ENCODE measurements around the gene CAMK1.

Gene CAMK1

GRCh38 chr3:9769426-9770275 lies at the start of gene CAMK1:
CAMK1 (minus strand) TSS chr3:9769947; CDS start chr3:9767749, 2,198 bp downstream.
- DNase-seq (ENCODE audit: low read depth) = no peak

DNA sequence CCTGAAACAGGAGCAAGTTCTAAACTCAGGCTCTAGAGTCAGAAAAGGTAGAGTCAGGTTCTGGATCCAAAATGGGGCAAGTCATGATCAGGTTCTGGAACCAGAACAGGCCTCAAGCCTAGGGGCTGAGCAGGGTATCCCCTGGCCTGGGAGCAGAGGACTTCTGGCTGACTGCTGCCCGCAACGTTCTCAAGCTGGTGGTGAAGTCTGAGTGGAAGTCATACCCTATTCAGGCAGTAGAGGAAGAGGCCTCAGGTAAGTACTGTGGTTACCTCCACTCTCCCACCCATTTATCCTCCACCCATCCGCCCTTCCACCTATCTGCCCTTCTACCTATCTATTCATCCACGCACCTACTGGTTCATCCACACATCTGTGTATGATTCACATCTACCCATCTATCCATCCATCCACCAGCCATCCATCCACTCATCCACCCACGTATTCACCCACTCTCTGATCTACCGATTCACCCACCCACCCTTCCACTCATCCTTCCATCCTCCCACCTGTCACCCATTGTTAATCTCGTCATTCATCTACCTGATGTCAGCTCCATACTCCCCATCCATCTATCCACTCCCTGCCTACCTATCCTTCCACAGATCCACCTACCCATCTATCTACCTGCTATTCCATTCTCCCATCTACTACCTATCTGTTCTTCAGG lies 49.1 kb upstream of the CAMK1 start:
- no peak for DNase-seq (ENCODE audit: low read depth)

GRCh38 chr3:9817436-9817835 lies 47.7 kb upstream of the CAMK1 start:
- DNase-seq (ENCODE audit: low read depth) = no peak

GRCh38 chr3:9815986-9816385 lies 46.2 kb upstream of the CAMK1 start:
- DNase-seq (ENCODE audit: low read depth) = no peak

DNA sequence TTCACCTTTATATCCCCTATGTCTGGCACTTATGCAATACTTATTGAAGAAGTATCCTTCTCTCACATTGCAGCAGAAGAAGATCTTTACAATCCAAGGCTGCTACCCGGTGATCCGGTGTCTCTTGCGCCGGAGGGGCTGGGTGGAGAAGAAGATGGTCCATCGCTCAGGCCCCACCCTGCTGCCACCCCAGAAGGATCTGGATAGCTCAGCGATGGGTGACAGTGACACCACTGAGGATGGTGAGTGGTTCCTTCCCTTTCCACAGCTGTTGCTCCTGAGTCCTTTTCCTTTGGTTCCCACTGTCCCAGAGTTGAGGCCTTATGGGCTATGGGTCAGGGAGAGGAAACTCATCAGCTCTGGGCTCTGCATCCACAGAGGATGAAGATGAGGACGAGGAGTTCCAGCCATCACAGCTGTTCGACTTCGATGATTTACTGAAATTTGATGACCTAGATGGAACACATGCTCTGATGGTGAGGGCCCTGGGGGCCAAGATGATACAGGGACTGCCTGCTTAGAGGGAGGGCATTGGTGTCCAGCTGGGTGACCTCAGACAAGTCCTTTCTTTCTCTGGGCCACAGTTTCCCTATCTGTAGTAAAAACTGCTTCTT lies 43.2 kb upstream of the CAMK1 start:
- DNase-seq (ENCODE audit: low read depth) = no peak

DNA sequence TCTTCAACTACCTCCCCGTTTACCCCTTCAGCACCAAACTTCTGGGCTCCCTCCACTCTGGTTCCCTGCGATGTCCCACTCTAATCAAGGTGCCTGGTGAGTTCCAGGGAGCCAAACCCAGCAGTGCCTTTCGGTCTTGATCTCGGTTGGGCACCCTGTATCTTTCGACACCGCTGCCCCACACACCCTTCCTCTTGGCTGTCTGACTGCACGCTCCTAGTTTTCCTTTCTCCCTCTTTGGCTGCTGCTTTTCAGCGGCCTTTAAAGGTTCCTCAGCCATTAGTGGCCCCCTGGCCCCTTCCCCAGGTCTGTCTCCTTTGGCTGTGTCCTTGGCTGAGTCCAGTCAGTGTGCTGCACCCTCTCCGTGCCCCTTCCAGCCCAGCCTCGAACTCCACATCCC lies 41.1 kb upstream of the CAMK1 start:
- no peak for DNase-seq (ENCODE audit: low read depth)

DNA sequence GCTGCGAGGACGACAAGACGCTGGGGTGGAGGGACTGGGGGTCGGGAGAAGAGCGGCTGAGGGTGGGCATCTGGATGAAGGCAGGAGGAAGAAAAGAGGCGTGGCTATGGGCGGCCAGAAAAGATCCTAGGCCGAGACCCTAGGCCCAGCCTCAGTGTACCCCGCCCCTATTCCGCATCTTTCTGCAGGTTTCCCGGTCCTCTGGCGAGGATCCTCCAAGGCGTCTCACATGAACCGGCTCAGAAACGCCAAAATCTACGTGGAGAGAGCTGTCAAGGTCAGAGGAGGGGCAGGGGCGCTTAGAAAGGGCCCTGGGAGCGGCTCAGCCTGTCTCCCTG lies 40.7 kb upstream of the CAMK1 start:
- no peak for DNase-seq (ENCODE audit: low read depth)

GRCh38 chr3:9809615-9810432 lies 40.1 kb upstream of the CAMK1 start, which contains the start of gene TTLL3:
TTLL3 (plus strand) TSS chr3:9810262; CDS start chr3:9810662, 400 bp downstream.
- peak; percentile 13 for DNase-seq (ENCODE audit: low read depth)

DNA sequence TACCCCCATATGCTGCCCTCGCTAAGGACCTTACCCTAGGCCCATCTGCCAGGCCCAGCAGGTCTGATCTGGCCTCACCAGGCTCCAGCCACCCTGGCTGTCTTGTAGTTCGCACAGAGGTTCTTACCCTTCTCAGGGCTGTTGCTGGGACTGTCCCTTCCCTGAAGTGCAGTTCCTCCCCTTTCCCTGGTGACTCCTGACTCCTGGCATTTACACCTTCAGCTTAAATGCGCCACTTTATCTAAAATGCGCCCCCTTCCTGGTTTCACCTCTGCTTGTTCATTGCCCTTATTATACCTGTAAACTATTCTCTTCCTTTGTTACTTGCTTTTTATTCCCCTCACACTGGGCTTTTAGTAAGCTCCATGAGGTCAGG lies 39.5 kb upstream of the CAMK1 start:
- DNase-seq (ENCODE audit: low read depth) = no peak

- DNase-seq (ENCODE audit: low read depth) = peak; percentile 20
Observed at GRCh38 chr3:9808345-9809037, 38.7 kb upstream of the CAMK1 start.

DNA sequence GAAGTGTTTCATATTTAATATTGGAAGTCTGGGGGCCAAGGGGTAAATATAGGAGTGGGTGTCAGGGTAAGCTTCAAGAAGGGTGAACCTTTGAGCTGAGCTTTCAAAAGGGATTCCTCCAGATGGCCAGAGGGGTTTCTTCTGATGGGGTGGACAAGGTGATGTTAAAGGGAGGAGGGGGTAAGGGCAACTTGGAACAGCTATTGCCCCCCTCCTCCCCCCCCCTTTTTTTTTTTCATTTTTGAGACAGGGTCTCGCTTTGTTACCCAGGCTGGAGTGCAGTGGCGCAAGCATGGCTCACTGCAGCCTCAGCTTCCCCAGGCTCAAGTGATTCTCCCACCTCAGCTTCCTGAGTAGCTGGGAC lies 38.2 kb upstream of the CAMK1 start:
- no peak for DNase-seq (ENCODE audit: low read depth)

DNA sequence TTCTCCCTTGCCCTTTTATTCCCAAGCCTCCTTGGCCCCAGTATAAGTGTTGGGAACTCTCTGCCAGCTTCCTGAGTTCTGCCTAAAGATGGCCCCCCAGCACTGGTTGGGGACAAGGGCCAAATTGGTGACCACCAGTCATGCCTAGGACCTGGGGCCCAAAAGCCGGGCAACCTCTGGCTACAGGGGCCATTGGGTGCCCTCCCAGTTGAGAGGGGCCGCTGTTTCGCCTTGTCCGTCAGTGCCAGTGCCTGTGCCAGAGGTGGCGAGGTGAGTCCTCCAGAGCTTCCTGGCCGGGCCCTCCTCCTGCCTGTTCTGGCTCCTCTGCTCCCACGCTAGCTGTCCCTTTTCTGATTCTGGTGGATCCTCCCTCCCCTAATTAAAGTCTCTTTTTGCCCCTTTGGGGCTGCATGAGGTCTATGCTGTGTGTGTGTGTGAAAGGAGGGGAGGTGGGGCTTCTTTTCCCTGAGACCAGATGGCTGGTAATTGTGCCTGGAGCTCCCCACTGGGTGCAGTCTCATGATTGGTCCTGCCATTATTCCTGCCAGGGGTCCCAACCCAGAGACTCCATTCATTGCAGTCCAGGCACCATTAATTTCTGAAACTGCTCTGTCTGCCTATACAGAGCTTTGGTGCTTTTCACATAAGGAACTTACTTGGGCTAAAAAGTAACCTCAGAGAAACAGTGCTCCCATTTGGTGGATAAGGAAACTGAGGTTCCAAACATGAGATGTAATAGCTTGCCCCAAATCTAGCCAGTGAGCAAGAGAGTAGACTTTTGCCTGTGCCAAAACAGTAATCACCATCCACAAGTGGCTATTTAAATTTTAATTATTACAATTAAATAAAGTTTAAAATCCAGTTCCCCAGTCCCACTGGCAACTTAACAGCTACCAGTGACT lies 37.2 kb upstream of the CAMK1 start:
- DNase-seq (ENCODE audit: low read depth) = no peak

DNA sequence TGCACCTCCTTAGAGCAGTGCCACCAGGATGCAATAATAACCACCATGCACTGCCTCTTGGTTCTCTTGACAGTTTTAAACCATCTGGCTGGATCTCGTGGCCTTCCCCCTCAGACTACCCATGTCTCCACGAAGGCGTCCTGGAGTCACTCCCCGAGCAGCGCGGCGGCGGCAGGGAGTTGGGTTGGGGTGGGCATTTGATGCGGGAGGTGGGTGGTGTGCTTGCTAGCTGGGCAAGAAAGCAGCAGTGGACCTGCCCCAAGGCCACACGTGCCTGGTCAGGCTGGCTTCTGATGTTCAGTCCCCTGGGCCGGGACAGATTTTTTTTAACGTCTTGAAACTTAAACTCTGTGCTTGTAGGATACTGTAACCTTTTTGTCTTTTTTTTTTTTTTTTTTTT lies 36.4 kb upstream of the CAMK1 start:
- DNase-seq (ENCODE audit: low read depth) = no peak

DNA sequence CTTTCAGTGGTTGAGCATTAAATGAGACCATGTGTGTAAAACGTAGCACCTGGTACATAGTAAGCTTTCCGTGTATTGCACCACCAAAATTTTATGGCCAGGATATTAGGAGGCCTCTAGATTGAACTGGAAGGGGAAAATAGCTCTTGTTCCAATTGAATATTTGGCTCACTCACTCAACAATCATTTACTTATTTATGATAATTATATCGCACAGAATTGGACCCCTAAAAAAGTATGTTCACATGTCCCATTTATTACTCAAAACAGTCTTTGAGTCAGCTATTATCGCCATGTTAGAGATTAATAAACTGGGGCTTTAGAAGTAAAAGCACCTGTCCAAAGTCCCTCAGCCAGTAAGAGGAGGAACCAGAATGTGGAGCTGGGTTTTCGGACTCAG lies 35.2 kb upstream of the CAMK1 start:
- DNase-seq (ENCODE audit: low read depth) = no peak

DNA sequence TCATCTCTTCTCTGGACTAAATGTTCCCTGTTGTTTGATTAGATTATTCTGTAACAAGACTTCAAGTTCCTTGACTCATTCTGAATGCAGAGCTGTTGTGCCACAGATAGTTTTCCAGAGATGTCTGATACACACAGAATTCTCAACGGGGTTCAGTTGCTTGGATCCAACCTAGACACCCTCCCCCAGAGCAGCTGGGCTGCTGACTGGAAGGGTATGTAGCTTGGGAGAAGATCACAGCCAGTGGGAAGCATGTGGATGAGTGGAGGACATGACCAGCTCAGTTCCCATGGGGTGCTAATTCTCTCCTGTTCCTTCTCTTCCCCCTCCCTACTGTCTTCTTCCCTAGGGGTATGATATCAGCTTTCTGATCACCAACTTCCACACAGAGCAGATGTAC lies 33.7 kb upstream of the CAMK1 start:
- DNase-seq (ENCODE audit: low read depth) = no peak

DNA sequence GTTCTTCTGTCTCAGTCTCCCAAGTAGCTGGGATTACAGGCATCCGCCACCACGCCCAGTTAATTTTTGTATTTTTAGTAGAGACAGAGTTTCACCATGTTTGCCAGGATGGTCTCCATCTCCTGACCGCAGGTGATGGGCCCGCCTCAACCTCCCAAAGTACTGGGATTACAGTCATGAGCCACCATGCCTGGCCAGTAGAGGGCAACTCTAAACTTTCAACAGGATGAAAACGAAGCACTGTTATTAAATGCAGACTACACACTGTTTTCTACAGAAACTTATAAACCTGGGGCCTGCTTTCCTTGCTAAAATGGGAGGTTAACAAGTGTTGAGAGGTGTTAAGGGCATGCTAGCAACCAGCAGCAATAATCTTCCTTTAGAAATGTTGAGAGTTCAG lies 30.8 kb upstream of the CAMK1 start:
- DNase-seq (ENCODE audit: low read depth) = no peak

DNA sequence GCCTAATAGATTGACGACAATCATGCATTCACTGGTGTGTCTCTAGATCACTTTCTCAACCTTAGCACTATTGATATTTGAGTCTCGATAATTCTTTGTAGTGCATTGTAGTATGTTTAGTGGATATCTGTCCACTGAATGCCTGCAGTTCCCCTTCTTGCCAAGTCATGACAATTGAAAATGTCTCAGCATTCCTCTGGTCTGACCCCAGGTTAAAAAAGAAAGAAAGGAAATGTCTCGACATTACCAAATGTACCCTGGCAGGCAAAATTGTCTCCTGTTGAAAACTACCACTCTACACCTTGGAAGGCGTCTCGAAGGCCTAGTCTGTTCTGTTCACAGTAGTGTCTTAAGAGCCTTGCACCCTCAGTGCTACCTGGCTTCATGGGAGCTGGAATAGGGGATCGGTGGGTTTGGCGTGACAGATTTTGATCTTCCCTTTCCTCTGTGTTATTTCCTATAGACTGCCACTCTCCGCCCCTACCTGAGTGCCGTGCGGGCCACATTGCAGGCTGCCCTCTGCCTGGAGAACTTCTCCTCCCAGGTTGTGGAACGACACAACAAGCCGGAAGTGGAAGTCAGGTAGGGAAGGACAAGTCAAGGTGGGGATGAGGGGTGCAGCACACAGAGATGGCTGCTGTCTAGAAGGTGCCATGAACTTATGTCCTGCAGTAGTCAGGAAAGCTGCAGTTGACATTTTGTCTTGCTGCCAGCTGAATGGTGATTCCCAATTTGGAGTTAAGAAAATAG lies 27.6 kb upstream of the CAMK1 start:
- DNase-seq (ENCODE audit: low read depth) = no peak

- DNase-seq (ENCODE audit: low read depth) = no peak
Observed at GRCh38 chr3:9795207-9795606, 25.5 kb upstream of the CAMK1 start.

GRCh38 chr3:9794400-9794799 lies 24.7 kb upstream of the CAMK1 start:
- DNase-seq (ENCODE audit: low read depth) = no peak

GRCh38 chr3:9793161-9793781 lies 23.5 kb upstream of the CAMK1 start:
- no peak for DNase-seq (ENCODE audit: low read depth)

All from HS-5 (cell line).